LNCAP (cell line): ENCODE measurements around the gene PPARD.

Source experiments
- CTCF ChIP-seq: fragments of 450-650 bp; IDR thresholded peaks from 2 replicates; pipeline ENCODE4 v1.5.1; 2017; ENCODE audit warnings: mild to moderate bottlenecking

PPARD gene

DNA sequence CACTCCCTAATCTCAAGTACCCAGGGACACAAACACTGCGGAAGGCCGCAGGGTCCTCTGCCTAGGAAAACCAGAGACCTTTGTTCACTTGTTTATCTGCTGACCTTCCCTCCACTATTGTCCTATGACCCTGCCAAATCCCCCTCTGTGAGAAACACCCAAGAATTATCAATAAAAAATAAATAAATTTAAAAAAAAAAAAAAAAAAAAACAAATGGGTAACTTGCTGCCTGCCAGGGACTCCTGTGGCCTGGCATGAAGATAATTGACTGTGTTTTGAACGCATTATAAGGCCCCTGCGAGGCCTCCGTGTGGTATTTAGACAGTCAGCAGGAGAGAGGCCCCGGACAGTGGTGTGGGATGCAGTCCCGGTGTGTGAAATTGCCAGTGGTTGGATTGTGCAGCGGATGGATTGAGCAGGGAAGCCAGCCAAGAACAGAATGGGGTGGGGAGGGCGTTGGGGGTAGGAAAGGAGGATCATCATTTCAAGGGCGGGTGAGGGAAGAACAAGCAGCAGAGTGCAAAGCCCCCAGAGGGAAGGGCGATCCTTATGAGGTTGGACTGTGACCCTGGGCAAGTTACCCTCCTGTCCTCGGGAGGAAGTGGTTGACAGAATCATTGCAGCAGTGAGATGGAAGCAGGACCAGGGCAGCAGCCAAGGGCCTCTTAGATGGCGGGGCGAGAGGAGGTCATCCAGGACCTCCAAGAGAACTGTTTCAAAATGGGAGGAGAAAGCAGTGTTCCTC, 43.3 kb downstream of the PPARD start:
- TF ChIP-seq CTCF: no peak

GRCh38 chr6:35386989-35387388, 44.6 kb downstream of the PPARD start:
- no peak for TF ChIP-seq CTCF

DNA sequence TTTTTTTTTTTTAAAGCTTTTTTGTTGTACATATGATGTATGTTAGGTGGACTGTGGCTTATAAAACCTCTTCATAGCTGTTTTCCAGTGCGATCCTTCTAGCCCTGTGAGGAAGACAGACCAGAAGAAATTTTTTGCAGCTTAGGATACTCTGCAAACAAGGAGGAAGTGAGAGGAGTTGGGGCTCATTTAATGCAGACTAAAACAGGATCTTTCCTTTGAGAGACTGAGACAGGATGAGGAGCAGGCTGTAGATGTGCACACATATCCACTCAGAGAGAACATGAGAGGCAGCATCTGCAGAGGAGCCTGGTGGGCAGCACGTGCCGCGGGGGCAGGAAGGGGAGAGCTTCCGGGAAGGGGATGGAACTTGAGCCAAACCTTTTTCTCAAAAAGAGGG, 45.7 kb downstream of the PPARD start:
- TF ChIP-seq CTCF: no peak

GRCh38 chr6:35388772-35389352, 46.5 kb downstream of the PPARD start:
- no peak for TF ChIP-seq CTCF

DNA sequence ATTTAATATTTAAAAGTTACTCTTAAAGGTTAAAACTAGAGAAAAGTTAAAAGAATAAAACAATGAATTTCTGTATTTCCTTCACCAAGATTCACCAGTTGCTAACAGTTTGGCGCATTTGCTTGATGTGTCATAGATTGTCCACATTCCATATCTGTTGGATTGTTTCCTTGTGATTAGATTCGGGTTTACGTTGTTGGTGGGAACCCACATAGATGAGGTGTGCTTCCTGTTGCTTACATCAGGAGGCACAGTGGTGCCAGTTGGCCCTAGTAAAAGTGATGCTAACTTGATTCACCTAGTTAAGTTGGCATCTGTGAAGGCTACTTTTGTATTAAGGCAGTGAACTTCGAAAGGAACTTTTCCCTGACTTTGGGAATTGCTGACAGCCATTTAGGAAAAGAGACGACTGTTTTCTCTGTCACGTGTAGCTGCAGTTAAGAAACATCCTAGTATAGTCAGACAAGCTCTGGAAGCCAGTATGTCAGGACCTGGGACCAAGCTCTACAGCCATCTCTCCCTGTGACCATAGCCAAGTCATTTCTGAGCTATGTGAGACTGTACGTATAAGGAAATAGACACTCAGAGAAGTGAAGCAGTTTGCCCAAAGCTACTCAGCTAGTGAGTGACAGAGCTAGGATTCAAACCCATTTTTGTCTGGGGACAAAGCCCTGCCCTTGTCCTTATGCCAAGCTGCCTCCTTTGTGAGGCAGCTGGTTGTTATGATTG, 49.0 kb downstream of the PPARD start:
- TF ChIP-seq CTCF: no peak

- TF ChIP-seq CTCF: no peak
Observed at GRCh38 chr6:35392111-35392702, 49.8 kb downstream of the PPARD start.

- no peak for TF ChIP-seq CTCF
Observed at GRCh38 chr6:35392773-35393672, 50.7 kb downstream of the PPARD start.
